GM21737 (cell line): ENCODE measurements around the gene LTC4S.

Source experiments
- ATAC-seq: cut with Tn5 transposase; IDR thresholded peaks from one replicate; pipeline ENCODE4 v1.9.1; 2021; ENCODE audit warnings: mild to moderate bottlenecking, moderate library complexity; ENCODE audit not compliant: unreplicated experiment

The LTC4S gene

DNA sequence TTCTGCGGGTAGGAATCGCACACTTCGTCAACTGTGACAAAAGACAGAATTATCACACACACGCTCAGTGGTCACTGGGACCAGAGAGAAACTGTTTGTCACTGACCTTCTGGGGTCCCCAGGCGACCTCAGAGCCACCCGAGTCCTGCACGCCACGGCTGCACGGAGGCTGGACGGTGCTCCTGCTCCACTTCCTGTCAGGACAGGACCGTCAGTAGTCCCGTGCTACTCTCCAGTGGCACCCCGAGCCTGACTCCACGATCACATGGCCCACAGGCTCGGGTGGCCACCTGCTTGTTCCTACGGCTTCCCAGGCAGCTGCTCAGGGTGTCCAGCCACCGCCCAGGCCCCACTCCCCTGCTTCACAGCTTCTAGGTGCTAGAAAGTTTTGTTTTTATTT, 47.0 kb downstream of the LTC4S start:
- no peak for ATAC-seq

DNA sequence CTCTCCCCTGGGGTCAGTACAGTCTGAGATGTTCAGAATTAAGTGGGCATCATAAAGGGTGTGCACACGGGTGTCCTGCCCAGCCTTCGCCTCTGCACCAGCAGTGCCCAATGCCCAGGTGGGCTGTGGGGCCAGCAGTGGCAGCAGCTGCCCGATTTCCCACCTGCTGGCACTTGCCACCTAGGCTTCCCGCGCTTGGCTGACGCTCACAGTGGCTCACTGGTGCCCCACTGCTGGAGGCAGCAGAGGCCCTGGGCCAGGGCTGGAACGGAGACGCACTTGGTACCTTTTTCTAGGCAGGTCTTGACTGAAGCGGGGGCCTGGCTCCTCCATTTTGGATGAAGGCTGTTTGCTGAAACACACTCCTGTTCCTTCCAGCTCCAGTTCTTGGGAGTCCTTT, 47.8 kb downstream of the LTC4S start:
- no peak for ATAC-seq
